Umbilical cord (tissue), 2 donors: Measurements from ENCODE around the gene MRPS27. TPM values are rescaled to one million over a fixed set of nuclear protein-coding genes. Genes with fewer than 3 reads are reported as not detected.

Experiments
- DNase-seq: peaks from one replicate; pipeline ENCODE4 v3.0.0-alpha.2; 2015; ENCODE audit warnings: low spot score
- total RNA-seq: library from RNA; depleted of rRNA; stranded (reverse); fragments of >200 nt; gene quantifications from one replicate; pipeline ENCODE4 v1.2.3, GENCODE V29; 2014; ENCODE audit warnings: low replicate concordance; ENCODE audit not compliant: insufficient read depth

Gene MRPS27
- total RNA-seq, 1 donor from 2014 or later, result 72.5 TPM

GRCh38 chr5:72234265-72234700 lies 85.8 kb downstream of the MRPS27 start:
- DNase-seq, result peak; percentile 74

GRCh38 chr5:72233835-72234234 lies 86.2 kb downstream of the MRPS27 start:
- no peak for DNase-seq

DNA sequence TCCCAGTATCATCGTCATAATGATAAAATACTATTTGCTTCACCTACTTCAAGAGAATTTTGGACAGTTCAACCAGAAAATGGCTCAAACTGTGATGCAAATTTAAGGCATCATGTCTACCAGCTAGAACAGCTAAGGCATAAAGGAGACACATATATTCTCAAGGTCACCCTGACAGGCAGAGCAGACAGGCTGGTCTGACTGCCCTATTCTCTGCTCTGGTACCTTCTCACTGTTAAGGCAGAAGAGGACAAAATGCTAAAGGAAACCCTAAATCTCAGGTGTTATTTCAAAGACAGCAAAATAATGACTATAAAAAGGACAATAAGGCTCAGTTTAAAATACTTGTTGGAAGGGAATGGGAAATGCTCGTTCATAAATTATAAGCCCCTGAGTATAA lies 87.2 kb downstream of the MRPS27 start:
- DNase-seq, result no peak

DNA sequence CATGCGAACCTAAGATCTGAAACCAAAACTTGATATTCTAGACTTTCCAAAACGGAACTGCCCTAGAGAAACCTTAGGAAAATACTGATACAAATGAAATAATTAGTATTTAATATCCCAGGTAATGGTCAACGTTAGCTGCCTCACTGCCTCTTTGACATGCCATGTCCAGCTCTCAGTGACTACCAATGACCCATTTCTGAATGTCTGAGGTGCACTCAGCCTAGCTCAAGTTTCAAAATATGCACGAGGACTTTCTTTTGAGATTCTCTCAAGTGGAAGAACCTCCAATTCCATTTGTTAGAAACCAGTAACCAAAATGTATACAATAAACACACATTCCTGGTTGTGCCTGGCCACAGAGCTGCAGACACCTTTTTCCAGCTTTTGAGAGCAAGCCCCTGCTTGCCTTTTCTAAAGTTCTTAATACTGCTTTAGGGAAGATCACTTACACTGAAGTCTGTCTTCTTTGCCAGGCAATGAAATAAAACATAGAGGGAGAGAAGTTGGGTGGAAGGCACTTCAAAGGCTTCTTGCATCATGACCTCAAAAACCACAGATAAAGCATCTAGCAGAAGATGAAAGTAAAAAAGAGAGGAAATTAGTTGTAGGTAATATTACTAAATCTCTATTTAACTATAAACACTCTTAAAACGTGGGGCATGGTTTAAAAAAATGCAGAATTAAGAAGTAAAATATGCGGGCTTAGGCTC lies 87.9 kb downstream of the MRPS27 start:
- DNase-seq, result peak; percentile 96

GRCh38 chr5:72228960-72229359 lies 91.1 kb downstream of the MRPS27 start:
- DNase-seq, result no peak

GRCh38 chr5:72226950-72227349 lies 93.1 kb downstream of the MRPS27 start:
- DNase-seq, result no peak

GRCh38 chr5:72225741-72226140 lies 94.3 kb downstream of the MRPS27 start:
- no peak for DNase-seq

- DNase-seq, result no peak
Observed at GRCh38 chr5:72224946-72225463, 95.0 kb downstream of the MRPS27 start.

DNA sequence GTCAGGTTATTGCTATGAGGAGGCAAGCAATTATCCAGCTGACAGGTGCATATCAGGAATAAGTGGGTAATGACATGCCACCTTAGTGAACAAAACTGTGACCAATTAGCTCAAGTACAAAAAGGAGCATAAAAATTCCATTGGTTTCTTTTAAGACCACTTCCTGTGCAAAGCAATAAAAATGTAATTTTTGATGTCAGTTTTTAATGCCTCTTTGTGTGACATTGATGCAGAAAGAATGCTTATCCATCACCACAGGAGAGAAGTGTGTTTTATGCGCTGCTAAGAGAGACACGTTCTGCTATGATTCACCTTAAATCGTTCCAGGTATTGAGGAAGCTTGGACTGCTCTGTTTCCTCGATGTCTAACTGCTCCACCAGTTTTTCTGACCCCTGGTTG lies 96.7 kb downstream of the MRPS27 start:
- DNase-seq, result no peak

DNA sequence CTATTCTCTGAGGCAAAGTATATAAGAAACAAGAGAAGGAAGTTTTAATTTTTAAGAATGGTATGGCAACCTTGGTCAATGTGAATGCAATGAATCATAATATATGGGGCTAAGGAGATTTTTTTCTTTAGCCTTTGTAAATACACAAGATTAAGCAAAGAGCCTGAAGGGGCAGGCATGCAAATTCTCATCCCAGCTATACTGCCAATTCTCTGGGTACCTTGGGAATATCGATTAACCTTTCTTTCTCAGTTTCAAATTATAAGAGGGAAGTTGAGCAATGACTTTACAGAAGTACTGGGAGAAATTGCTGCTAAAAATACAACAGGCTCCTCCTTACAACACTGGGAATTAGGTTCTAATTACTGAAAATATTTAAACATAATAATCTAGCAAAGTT lies 97.5 kb downstream of the MRPS27 start:
- DNase-seq, result no peak

DNA sequence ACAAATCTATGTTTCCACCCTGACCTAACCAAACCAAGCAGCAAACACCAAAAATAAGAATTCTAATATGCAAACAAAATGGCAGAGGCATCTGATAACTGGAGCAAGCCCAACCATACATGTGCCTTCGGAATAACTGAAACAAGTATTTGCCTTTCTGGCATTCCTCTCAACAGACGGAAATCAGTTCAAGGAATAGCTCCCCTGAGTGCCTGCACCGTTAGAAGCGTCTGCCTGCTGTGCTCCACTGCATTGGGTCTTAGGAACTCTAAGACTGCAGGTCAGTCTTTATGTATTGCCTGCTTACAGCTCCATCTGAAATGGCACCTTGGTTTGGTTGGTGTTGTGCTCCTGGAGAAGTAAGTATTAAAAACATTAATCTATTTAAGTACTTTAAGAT lies 98.5 kb downstream of the MRPS27 start:
- no peak for DNase-seq

GRCh38 chr5:72221099-72221498 lies 98.9 kb downstream of the MRPS27 start:
- no peak for DNase-seq

GRCh38 chr5:72216756-72217155 lies 103.3 kb downstream of the MRPS27 start:
- DNase-seq, result no peak

- no peak for DNase-seq
Observed at GRCh38 chr5:72214168-72214567, 105.9 kb downstream of the MRPS27 start.

DNA sequence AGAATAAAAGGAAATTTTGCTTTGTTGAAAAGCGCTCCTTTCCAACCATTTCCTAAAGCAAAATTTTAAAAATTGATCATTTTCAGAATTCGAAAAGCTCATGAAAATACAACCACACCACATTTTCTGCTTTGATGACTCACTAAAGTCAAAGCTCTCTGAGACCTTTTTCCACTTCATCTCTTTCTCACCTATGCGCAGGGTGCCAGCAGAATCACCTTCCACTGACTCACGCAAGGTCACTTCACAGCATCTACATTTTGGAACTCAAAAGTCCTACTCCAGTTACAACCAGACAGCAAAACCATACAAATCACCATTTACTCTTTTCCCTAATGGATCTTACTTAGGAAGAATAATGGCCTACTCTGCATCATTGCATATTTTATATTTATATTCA lies 106.6 kb downstream of the MRPS27 start:
- no peak for DNase-seq

DNA sequence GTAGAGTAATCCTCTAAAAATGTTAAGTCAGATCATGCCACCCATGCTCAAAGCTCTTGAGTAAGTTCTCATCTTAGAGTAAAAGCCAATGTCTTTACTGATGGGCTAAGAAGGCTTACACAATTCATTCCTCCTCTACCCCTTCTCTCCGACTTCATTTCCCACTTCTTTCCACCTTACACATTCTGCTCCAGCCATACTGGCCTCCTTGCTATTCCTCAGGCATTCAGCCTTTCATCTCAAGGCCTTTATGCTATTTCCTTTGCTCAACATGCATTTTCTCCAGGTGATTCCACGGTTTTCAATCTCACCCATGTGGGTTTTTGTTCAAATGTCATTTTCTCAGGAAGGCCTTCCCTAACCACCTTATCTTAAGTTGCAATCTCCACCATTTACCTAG lies 107.9 kb downstream of the MRPS27 start:
- DNase-seq, result no peak

- peak; percentile 66 for DNase-seq
Observed at GRCh38 chr5:72210888-72211678, 109.0 kb downstream of the MRPS27 start.

- DNase-seq, result peak; percentile 38
Observed at GRCh38 chr5:72209147-72210115, 110.6 kb downstream of the MRPS27 start.

GRCh38 chr5:72208324-72208926 lies 111.6 kb downstream of the MRPS27 start:
- DNase-seq, result no peak

- DNase-seq, result no peak
Observed at GRCh38 chr5:72206994-72207393, 113.0 kb downstream of the MRPS27 start.

DNA sequence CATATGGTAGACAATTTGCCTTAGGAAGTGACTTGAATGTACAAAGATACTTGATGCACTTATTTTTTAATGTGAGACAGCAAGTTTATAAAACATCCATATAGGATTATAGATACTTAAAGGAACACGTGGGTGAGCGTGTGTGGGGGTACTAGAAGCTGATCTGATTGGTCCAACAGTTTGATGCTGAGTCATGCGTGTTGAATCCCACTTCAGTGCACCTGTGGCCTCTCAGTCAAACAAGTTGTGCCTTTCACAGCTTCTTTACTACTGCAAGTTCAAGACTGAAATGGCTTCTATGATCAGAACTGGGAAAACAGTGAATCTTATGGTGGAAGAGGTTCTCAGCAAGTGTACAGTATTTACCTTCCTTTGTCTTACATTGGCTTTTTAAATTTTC lies 113.9 kb downstream of the MRPS27 start:
- no peak for DNase-seq
